Activated CD8-positive, alpha-beta memory T cell treated with anti-CD3 and anti-CD28 coated beads for 36 hours (primary cell): ENCODE measurements around the gene PEX7. TPM values are rescaled to one million over a fixed set of nuclear protein-coding genes. Genes with fewer than 3 reads are reported as not detected.
"Not testable (repeated sequence)": the region's sequence is repeated elsewhere in the genome, so short reads cannot be mapped to it uniquely, and the experiment has no call there.

ENCODE experiments used
- CTCF ChIA-PET: fragments of 350-600 bp; sonication (Branson Sonifier 250); formaldehyde crosslinking; loops from one replicate; lab custom pipeline; 2021; ENCODE audit warnings: antibody characterized with exemption; lab: Charles Lee
- POLR2A ChIA-PET: fragments of 350-600 bp; sonication (Branson Sonifier 250); formaldehyde crosslinking; loops from one replicate; lab custom pipeline; 2021; ENCODE audit warnings: antibody characterized with exemption; lab: Charles Lee
- total RNA-seq, 2 experiments: library from RNA; stranded (reverse); gene quantifications; one replicate each; pipeline ENCODE4 v1.2.3, GENCODE V29; 2021

PEX7 gene
- total RNA-seq, 2 experiments from 2014 or later = 4.2 to 5.8 TPM

DNA sequence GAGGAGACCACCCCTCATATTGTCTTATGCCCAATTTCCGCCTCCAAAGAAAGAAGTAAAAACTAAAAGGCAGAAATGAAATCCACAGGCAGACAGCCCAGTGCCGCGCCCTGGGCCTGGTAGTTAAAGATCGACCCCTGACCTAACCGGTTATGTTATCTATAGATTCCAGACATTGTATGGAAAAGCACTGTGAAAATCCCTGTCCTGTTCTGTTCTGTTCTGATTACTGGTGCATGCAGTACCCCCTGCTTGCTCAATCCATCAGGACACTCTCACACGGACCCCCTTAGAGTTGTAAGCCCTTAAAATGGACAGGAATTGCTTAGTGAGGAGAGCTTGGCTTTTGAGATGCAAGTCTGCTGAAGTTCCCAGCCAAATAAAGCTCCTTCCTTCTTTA is 137.5 kb downstream of the PEX7 start:
- CTCF ChIA-PET = not testable (repeated sequence)

GRCh38 chr6:136960781-136961180 is 138.4 kb downstream of the PEX7 start:
- POLR2A ChIA-PET = no interaction called here
- CTCF ChIA-PET = no interaction called here

More for the DNA sequence above, 137.5 kb downstream of the PEX7 start:
- POLR2A ChIA-PET = not testable (repeated sequence)

GRCh38 chr6:136961848-136962247 is 139.5 kb downstream of the PEX7 start:
- POLR2A ChIA-PET = no interaction called here
- CTCF ChIA-PET = no interaction called here

DNA sequence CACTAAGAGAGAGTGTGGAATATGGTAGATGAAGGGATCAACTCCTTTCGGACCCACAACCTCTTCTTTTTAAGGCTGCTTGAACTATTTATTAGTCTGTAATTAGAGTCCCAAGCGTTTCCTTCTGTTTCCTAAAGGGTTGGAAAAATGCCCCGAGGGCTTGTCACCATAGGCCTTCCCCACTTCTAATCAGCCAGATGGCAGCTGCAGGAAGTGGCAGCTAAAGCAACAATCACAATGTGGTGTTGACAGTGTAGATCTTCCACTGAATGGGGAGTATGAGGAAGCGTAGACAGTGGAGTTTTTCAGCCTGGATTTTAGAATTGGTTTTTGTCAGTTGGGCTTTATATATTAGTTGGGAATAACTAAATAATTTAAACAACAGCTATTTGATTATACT is 140.3 kb downstream of the PEX7 start:
- POLR2A ChIA-PET = no interaction called here
- CTCF ChIA-PET = no interaction called here

DNA sequence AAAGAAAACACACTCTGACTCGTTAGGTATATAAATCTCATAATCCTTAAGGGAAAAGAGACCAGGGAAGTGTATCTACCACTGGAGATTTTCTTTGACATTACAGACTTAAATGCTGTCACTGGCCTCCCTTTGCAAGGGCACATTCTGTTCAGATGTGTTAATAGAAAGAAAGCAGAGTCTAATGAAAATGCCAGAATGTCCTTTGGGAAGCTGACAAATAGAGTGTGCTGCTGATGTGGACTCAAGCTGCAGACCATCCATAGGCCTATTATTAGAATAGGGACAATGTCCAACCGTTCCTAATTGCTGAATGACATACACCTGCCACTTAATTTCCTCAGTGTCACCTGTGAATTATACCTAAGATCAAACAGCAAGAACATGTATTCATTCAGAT is 140.9 kb downstream of the PEX7 start:
- ChIA-PET POLR2A (no interaction called here), CTCF (no interaction called here)

Other genes with a start within 250 kb of the PEX7 start
- 10 to 100 TPM in 1 of 2 experiments, 1 to 10 TPM in 1; 9.2 to 11.0 TPM for gene MAP3K5, start 30.1 kb upstream of the PEX7 start, total RNA-seq
- gene SLC35D3, start 99.7 kb downstream of the PEX7 start, total RNA-seq = not detected
- not detected for gene IL20RA, start 222.4 kb downstream of the PEX7 start, total RNA-seq